GM18861 (cell line): Measurements from ENCODE around the gene TEX30.

Experiments
- ATAC-seq: cut with Tn5 transposase; IDR thresholded peaks from one replicate; pipeline ENCODE4 v1.9.1; 2021; ENCODE audit not compliant: unreplicated experiment

Gene TEX30

GRCh38 chr13:102779436-102780159 lies 6.0 kb upstream of the TEX30 start:
- ATAC-seq, result no peak

- no peak for ATAC-seq
These were observed 4.2 kb upstream of the TEX30 start for GRCh38 chr13:102777736-102778135.

GRCh38 chr13:102776271-102776670 lies 2.7 kb upstream of the TEX30 start:
- ATAC-seq, result no peak

GRCh38 chr13:102774591-102775520 lies 1.3 kb upstream of the TEX30 start:
- ATAC-seq, result no peak

- no peak for ATAC-seq
These were observed 605 bp upstream of the TEX30 start for GRCh38 chr13:102774214-102774568.

- ATAC-seq, result no peak
These were observed 1.6 kb downstream of the TEX30 start for GRCh38 chr13:102772042-102772425.

GRCh38 chr13:102771298-102772041 lies 2.1 kb downstream of the TEX30 start:
- ATAC-seq, result no peak

- ATAC-seq, result no peak
These were observed 3.2 kb downstream of the TEX30 start for GRCh38 chr13:102770435-102770834.

- ATAC-seq, result no peak
These were observed 3.9 kb downstream of the TEX30 start for GRCh38 chr13:102769679-102770078.

GRCh38 chr13:102768909-102769308 lies 4.7 kb downstream of the TEX30 start:
- no peak for ATAC-seq

- no peak for ATAC-seq
These were observed 9.8 kb downstream of the TEX30 start for GRCh38 chr13:102763741-102764140.

- ATAC-seq, result no peak
These were observed 12.5 kb downstream of the TEX30 start for GRCh38 chr13:102761071-102761470.

- ATAC-seq, result no peak
These were observed 14.7 kb downstream of the TEX30 start for GRCh38 chr13:102758842-102759241.

- no peak for ATAC-seq
These were observed 16.6 kb downstream of the TEX30 start for GRCh38 chr13:102757006-102757405.

- ATAC-seq, result no peak
These were observed 21.7 kb downstream of the TEX30 start for GRCh38 chr13:102751886-102752285.

GRCh38 chr13:102742506-102742905 lies 31.1 kb downstream of the TEX30 start:
- no peak for ATAC-seq

- ATAC-seq, result no peak
These were observed 31.5 kb downstream of the TEX30 start for GRCh38 chr13:102742101-102742500.

- no peak for ATAC-seq
These were observed 43.9 kb downstream of the TEX30 start for GRCh38 chr13:102729560-102730270.

GRCh38 chr13:102726430-102726829 lies 47.2 kb downstream of the TEX30 start:
- no peak for ATAC-seq

GRCh38 chr13:102724923-102725322 lies 48.7 kb downstream of the TEX30 start:
- no peak for ATAC-seq

- no peak for ATAC-seq
These were observed 51.8 kb downstream of the TEX30 start for GRCh38 chr13:102721800-102722231.
